Measurements from ENCODE around the gene APH1B. TPM values are rescaled to one million over a fixed set of nuclear protein-coding genes. Genes with fewer than 3 reads are reported as not detected.

The APH1B gene
- total RNA-seq, 1 experiment from 2014 or later, result 14.0 TPM

DNA sequence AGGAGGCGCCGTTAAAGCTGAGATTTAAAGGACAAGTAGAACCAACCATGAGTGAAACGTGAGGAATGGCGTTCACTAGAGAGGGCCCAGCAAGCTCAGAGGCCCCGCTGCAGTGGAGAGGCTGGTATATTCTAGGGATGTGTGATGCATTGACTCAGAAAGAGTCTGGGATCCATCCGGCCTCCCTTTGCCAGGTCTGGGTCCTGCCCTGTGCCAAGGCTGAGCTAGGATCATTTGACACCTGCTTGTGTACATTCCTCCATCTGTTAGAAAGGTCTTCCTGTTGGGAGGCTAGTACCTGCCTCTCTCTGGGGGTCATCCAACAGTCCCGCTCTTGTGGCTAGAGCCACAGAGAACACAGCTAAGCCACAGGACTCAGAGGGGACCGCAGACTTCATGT lies 75.9 kb downstream of the APH1B start:
- ChIA-PET POLR2A (no interaction called here), CTCF (no interaction called here)
- H3K4me1 ChIP-seq (ENCODE audit: control insufficient read depth, insufficient read depth, low read length), result no peaks in the 10 kb centered on the region
- no peaks in the 10 kb centered on the region for H3K36me3 ChIP-seq (ENCODE audit: control insufficient read depth, insufficient read depth, low read length)
- no peaks in the 10 kb centered on the region for H3K9me3 ChIP-seq (ENCODE audit: control insufficient read depth, insufficient read depth, low read depth, low read length)
- BruUV-seq (replicated peaks), result no TSS peak
- DNase-seq (ENCODE audit: low read depth, low spot score) (no peak), ATAC-seq (no peak)
- intact Hi-C loops (cut with micrococcal nuclease; ENCODE audit: unreplicated experiment), result no loop called here
- no peaks in the 10 kb centered on the region for H3K27me3 ChIP-seq (ENCODE audit: control insufficient read depth, insufficient read depth, low read length)
- no peak overlapping the region for H3K4me3 ChIP-seq (ENCODE audit: low read depth in 2 of 2, low read length in 2 of 2)
- no peak overlapping the region for H3K27ac ChIP-seq (ENCODE audit: low read length)
- in situ Hi-C loops (cut with HindIII; ENCODE audit: low pct_unique_long_range_greater_than_20kb, low sequenced_read_pairs), result no loop called here
- TF ChIP-seq, protein P1, sequence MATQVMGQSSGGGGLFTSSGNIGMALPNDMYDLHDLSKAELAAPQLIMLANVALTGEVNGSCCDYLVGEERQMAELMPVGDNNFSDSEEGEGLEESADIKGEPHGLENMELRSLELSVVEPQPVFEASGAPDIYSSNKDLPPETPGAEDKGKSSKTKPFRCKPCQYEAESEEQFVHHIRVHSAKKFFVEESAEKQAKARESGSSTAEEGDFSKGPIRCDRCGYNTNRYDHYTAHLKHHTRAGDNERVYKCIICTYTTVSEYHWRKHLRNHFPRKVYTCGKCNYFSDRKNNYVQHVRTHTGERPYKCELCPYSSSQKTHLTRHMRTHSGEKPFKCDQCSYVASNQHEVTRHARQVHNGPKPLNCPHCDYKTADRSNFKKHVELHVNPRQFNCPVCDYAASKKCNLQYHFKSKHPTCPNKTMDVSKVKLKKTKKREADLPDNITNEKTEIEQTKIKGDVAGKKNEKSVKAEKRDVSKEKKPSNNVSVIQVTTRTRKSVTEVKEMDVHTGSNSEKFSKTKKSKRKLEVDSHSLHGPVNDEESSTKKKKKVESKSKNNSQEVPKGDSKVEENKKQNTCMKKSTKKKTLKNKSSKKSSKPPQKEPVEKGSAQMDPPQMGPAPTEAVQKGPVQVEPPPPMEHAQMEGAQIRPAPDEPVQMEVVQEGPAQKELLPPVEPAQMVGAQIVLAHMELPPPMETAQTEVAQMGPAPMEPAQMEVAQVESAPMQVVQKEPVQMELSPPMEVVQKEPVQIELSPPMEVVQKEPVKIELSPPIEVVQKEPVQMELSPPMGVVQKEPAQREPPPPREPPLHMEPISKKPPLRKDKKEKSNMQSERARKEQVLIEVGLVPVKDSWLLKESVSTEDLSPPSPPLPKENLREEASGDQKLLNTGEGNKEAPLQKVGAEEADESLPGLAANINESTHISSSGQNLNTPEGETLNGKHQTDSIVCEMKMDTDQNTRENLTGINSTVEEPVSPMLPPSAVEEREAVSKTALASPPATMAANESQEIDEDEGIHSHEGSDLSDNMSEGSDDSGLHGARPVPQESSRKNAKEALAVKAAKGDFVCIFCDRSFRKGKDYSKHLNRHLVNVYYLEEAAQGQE (IDR thresholded peaks at IDR 0.05; ENCODE audit: insufficient read depth in 1 of 2, low read depth in 2 of 2, low read length in 1 of 2), result no peak
- TF ChIP-seq TCF7L2 (IDR thresholded peaks at IDR 0.05; ENCODE audit: low read depth, low read length) (no peak), POLR2AphosphoS5 (IDR thresholded peaks at IDR 0.05; ENCODE audit: low read depth, low read length) (no peak)

DNA sequence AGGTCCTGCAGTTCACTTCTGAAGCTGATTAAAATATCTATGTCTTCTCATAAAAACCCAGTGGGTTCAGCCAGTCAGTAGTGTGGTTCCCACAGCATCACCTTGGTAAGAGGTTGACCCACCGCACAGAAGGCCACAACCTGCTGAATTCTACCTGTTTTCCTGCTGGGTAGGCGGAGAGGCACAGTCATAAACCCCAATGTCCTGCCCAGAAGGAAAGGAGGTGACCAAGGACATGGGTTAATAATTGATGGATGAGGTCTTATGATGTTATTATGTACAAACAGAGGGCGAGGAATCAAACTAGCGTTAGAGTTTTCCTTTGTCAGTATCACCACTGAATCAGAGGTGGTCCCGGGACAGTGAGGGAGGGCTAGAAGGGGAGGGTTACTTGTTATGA lies 76.5 kb downstream of the APH1B start:
- H3K27ac ChIP-seq (ENCODE audit: low read length), result no peak overlapping the region
- in situ Hi-C loops (cut with HindIII; ENCODE audit: low pct_unique_long_range_greater_than_20kb, low sequenced_read_pairs) (no loop called here), intact Hi-C loops (cut with micrococcal nuclease; ENCODE audit: unreplicated experiment) (no loop called here)
- no peaks in the 10 kb centered on the region for H3K9me3 ChIP-seq (ENCODE audit: control insufficient read depth, insufficient read depth, low read depth, low read length)
- ChIA-PET CTCF (no interaction called here), POLR2A (no interaction called here)
- TF ChIP-seq SIN3A (IDR thresholded peaks at IDR 0.05; ENCODE audit: borderline replicate concordance, insufficient read depth, low read depth, low read length), result no peak
- TF ChIP-seq, protein P2, sequence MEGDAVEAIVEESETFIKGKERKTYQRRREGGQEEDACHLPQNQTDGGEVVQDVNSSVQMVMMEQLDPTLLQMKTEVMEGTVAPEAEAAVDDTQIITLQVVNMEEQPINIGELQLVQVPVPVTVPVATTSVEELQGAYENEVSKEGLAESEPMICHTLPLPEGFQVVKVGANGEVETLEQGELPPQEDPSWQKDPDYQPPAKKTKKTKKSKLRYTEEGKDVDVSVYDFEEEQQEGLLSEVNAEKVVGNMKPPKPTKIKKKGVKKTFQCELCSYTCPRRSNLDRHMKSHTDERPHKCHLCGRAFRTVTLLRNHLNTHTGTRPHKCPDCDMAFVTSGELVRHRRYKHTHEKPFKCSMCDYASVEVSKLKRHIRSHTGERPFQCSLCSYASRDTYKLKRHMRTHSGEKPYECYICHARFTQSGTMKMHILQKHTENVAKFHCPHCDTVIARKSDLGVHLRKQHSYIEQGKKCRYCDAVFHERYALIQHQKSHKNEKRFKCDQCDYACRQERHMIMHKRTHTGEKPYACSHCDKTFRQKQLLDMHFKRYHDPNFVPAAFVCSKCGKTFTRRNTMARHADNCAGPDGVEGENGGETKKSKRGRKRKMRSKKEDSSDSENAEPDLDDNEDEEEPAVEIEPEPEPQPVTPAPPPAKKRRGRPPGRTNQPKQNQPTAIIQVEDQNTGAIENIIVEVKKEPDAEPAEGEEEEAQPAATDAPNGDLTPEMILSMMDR (IDR thresholded peaks at IDR 0.05), result no peak
- TF ChIP-seq, protein P1 (IDR thresholded peaks at IDR 0.05; ENCODE audit: insufficient read depth in 1 of 2, low read depth in 2 of 2, low read length in 1 of 2), result no peak
- H3K36me3 ChIP-seq (ENCODE audit: control insufficient read depth, insufficient read depth, low read length), result no peaks in the 10 kb centered on the region
- H3K4me1 ChIP-seq (ENCODE audit: control insufficient read depth, insufficient read depth, low read length), result no peaks in the 10 kb centered on the region
- no TSS peak for BruUV-seq (replicated peaks)
- H3K27me3 ChIP-seq (ENCODE audit: control insufficient read depth, insufficient read depth, low read length), result no peaks in the 10 kb centered on the region
- DNase-seq (ENCODE audit: low read depth, low spot score), result no peak
- H3K4me3 ChIP-seq (ENCODE audit: low read depth in 2 of 2, low read length in 2 of 2), result no peak overlapping the region
- no peak for ATAC-seq

All from Panc1 (cell line).